Brain microvascular endothelial cell (primary cell): ENCODE data around the gene BRSK1.
"Not testable (repeated sequence)": the region's sequence is repeated elsewhere in the genome, so short reads cannot be mapped to it uniquely, and the experiment has no call there.

Source experiments
- DNase-seq: peaks from one replicate; pipeline ENCODE4 v3.0.0-alpha.2; 2020
- H3K27ac ChIP-seq: fragments of 250-450 bp; sonication (Bioruptor Pico); 2 replicates; pipeline ENCODE4 v1.5.1; 2020; ENCODE audit warnings: mild to moderate bottlenecking, moderate library complexity
- H3K27me3 ChIP-seq: fragments of 250-450 bp; sonication (Bioruptor Pico); replicated peaks from 2 replicates; pipeline ENCODE4 v1.5.1; 2020; ENCODE audit warnings: mild to moderate bottlenecking
- H3K36me3 ChIP-seq: fragments of 250-450 bp; sonication (Bioruptor Pico); replicated peaks from 2 replicates; pipeline ENCODE4 v1.5.1; 2020; ENCODE audit warnings: mild to moderate bottlenecking
- H3K4me3 ChIP-seq: 2 replicates; pipeline ENCODE4 v1.5.1; 2011; ENCODE audit warnings: low read depth, mild to moderate bottlenecking, control low read depth, low read length, moderate library complexity
- in situ Hi-C: cut with HindIII; loops from 2 replicates; pipeline ENCODE4 v1.10.0; 2017; ENCODE audit warnings: low sequenced_read_pairs, low pct_ligation_motif_present
- TF ChIP-seq, protein P1 (sequence below): IDR thresholded peaks from 2 replicates; pipeline ENCODE4 v1.5.1; 2011; ENCODE audit warnings: low read depth, mild to moderate bottlenecking, moderate library complexity, low read length, control low read depth, inconsistent platforms; ENCODE audit errors: missing control alignments

The BRSK1 gene

DNA sequence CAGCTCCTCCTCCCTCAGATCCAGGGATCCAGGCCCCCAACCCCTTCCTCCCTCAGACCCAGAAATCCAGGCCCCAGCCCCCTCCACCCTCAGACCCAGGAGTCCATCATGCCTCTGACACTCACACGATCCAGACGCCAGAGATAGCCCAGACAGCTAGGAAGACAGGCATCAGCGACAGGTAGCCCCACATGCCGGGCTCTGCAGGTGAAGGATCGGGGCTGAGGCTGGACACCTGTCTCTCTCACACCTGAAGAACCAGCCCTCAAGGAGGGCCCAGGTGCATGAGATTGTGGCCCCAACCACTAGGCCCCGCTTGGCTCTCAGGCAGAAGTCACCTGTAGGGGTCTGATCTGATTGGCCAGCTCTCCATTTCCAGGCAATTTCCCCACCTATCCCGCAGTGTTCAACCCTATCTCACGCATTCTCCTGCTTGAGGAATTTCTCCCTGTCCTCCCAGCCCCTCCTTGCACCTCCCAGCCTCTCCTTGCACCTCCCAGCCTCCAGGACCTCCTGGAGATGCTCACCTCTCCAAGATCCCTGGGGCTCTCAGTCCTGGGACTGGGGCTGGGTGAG is 37.1 kb downstream of the BRSK1 start:
- Histone ChIP-seq H3K27me3 (no peaks in the 10 kb centered on the region), H3K27ac (no peak overlapping the region), H3K4me3 (no peak overlapping the region), H3K36me3 (no peaks in the 10 kb centered on the region)
- no peak for DNase-seq
- TF ChIP-seq, protein P1, sequence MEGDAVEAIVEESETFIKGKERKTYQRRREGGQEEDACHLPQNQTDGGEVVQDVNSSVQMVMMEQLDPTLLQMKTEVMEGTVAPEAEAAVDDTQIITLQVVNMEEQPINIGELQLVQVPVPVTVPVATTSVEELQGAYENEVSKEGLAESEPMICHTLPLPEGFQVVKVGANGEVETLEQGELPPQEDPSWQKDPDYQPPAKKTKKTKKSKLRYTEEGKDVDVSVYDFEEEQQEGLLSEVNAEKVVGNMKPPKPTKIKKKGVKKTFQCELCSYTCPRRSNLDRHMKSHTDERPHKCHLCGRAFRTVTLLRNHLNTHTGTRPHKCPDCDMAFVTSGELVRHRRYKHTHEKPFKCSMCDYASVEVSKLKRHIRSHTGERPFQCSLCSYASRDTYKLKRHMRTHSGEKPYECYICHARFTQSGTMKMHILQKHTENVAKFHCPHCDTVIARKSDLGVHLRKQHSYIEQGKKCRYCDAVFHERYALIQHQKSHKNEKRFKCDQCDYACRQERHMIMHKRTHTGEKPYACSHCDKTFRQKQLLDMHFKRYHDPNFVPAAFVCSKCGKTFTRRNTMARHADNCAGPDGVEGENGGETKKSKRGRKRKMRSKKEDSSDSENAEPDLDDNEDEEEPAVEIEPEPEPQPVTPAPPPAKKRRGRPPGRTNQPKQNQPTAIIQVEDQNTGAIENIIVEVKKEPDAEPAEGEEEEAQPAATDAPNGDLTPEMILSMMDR = no peak
- in situ Hi-C loops = no loop called here

- TF ChIP-seq, protein P1 = no peak
- in situ Hi-C loops = no loop called here
- H3K27me3 ChIP-seq = no peaks in the 10 kb centered on the region
- H3K4me3 ChIP-seq = no peak overlapping the region
- H3K36me3 ChIP-seq = no peaks in the 10 kb centered on the region
- no peak for DNase-seq
- no peak overlapping the region for H3K27ac ChIP-seq
These were observed 37.8 kb downstream of the BRSK1 start for GRCh38 chr19:55321466-55322137.

DNA sequence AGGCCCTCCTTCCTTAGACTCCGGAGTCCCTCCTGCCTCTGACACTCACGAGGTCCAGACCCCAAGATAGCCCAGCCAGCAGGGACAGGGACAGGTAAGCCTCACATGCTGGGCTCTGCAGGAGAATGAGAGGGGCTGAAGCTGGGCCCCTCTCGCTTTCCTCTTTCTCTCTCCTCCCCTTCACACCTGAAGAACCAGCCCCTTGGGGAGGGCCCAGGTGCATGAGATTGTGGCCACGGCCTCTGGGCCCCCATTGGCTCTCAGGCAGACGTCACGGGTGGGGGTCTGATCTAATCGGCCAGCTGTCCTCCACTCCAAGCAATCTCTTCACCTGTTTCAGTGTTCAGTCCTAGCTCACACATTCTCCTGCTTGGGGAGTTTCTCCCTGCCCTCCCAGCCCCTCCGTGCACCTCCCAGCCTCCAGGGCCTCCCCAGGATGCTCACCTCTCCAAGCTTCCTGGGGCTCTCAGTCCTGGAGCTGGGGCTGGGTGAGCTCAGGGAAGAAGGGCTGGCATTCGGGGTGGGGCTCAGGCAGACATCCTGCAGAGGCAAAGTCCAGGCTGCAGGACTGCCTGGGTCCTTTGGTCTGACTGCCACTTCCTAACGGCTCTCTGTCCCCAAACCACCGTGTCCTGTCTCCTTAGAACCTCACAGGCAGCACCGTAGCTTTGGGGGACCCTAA is 38.5 kb downstream of the BRSK1 start:
- no peak overlapping the region for H3K27ac ChIP-seq
- DNase-seq = no peak
- H3K27me3 ChIP-seq = no peaks in the 10 kb centered on the region
- no peak overlapping the region for H3K4me3 ChIP-seq
- TF ChIP-seq, protein P1 = no peak
- in situ Hi-C loops = no loop called here
- no peaks in the 10 kb centered on the region for H3K36me3 ChIP-seq

- DNase-seq = no peak
- in situ Hi-C loops = no loop called here
- no peaks in the 10 kb centered on the region for H3K27me3 ChIP-seq
- no peak overlapping the region for H3K27ac ChIP-seq
- no peaks in the 10 kb centered on the region for H3K36me3 ChIP-seq
- TF ChIP-seq, protein P1 = no peak
- H3K4me3 ChIP-seq = no peak overlapping the region
These were observed 40.9 kb downstream of the BRSK1 start for GRCh38 chr19:55324662-55325061.

GRCh38 chr19:55325172-55325571 is 41.4 kb downstream of the BRSK1 start, which contains the start of gene TMEM150B:
TSS of gene TMEM150B (minus strand) at chr19:55325341. CDS start at chr19:55321036, 4,305 bp downstream.
- Histone ChIP-seq H3K36me3 (no peaks in the 10 kb centered on the region), H3K4me3 (no peak within 1 kb of the TSS), H3K27me3 (no peaks in the 10 kb centered on the region), H3K27ac (no peak within 1 kb of the TSS)
- no peak for DNase-seq
- TF ChIP-seq, protein P1 = no peak
- in situ Hi-C loops = no loop called here

DNA sequence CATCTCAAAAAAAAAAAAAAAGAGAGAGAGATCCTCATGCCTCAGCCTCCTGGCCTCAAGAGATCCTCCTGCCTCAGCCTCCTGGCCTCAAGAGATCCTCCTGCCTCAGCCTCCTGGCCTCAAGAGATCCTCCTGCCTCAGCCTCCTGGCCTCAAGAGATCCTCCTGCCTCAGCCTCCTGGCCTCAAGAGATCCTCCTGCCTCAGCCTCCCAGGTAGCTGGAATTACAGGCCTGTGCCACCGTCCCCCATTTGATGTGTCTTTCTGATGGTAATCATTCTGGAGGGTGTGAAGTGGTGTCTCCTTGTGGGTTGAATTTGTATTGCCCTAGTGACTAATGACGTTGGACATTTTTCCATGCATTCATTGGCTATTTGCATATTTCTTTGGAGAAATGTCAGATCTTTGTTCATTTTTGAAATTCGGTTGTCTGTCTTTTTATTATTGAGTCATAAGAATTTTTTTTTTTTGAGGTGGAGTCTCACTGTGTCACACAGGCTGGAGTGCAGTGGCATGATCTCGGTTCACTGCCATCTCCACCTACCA is 45.0 kb downstream of the BRSK1 start:
- H3K36me3 ChIP-seq, in situ Hi-C loops, H3K27me3 ChIP-seq, H3K27ac ChIP-seq, DNase-seq, H3K4me3 ChIP-seq: not testable (repeated sequence)

DNA sequence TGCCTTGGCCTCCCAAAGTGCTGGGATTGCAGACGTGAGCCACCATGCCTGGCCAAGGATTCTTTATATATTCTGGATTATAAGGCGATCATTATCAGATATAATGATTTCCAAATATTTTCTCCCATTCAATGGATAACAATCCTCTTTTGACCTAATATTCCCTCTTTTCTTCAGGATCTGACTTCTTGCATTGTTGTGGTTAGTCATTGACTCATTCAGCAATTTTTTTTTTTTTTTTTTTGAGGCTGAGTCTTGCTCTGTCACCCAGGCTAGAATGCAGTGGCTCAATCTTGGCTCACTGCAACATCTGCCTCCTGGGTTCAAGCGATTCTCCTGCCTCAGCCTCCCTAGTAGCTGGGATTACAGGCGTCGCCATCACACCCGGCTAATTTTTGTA is 46.0 kb downstream of the BRSK1 start:
- DNase-seq = peak; percentile 24
- in situ Hi-C loops, H3K36me3 ChIP-seq, H3K27ac ChIP-seq, H3K4me3 ChIP-seq, H3K27me3 ChIP-seq: not testable (repeated sequence)
